Ammon's horn (tissue), 1 donor: ENCODE measurements around the gene SP8.
"Not testable (repeated sequence)": the region's sequence is repeated elsewhere in the genome, so short reads cannot be mapped to it uniquely, and the experiment has no call there.

Source experiments
- DNase-seq: peaks from one replicate; pipeline ENCODE4 v3.0.0-alpha.2; 2016; ENCODE audit warnings: low spot score

The SP8 gene

DNA sequence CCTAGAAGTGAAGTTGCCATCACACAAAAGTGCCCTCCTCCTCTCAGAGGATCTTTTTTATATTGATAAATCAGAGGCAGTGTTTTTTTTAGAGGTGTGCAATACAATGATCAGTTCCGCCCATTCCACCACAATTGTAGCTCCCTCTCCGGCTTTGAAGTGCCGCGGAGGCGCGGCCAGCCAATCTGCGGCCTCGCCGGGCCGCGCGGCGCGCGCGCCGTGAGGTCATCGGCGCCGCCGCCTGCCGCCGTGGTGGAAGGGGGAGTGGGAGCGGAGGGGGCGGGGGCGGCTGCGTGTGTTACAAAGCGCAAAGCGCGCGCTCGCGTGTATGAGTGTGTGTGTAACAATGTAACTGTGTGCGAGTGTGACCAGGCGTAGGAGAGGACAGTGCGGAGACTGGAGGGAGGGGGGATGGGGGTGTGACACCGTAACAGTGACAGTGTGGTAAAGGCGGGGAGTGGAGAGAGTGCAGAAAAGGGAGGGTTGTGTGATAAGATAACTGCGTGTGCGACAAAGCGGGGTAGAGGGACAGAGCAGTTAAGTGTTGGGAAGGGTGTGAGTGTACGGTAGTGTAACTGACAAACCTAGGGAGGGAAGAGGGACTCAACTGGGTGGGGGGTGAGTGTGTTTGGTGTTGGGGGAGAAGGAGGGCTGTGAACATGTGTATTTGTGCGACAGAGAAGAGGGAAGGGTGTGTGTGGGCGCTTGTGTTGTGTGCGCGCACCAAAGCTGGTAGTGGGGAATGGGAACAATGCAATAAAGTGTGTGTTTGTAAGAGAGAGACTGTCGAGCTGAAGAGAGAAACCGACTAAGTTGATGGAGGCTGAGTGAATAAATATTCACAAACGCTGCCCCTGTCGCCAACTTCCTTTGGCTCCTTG lies at the start of gene SP8:
Gene SP8 (minus strand): TSS at position 108 of the 881 bp plus-strand sequence. CDS start 88 bp downstream, at position 20.
- no peak for DNase-seq

GRCh38 chr7:20836424-20836823 lies 49.7 kb upstream of the SP8 start:
- not testable (repeated sequence) for DNase-seq

GRCh38 chr7:20835111-20835750 lies 48.5 kb upstream of the SP8 start:
- no peak for DNase-seq

DNA sequence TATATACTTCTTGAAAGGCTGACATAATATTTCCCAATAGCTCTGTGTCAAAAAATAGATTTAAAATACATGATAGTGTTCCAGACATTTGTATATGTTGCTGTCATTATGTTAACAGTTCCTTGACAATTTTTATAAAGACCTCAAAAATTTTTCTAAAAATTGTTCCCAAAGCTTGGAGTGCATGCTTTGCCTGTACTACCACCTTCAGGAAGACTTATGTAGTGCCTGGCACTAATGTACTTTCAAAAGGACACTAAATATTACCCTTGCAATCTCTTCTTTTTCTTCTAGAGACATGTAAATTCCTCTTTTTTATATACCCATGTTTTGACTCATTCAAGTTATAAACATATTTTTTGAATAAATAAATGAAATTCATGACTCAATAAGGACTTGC lies 48.0 kb upstream of the SP8 start:
- no peak for DNase-seq

DNA sequence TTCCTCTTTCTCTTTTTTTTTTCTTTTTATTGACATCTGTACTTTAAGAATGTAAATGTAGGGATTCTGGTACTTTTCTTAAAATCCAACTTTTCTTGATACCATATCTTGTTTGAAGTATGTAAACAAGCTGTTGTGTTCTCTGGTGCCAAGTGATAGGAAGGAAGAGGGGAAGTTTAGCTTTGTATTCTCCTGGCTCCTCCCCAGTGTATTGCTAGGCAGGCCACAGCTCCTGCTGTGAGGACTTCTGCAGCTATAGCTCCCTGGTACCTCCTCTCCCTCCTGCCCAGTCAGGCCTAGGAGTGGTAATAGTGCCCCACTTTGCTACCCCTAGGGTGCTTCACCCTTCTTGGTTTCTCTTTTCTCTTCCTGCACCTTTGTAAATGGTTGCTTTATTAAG lies 45.3 kb upstream of the SP8 start:
- no peak for DNase-seq

- DNase-seq = no peak
Measured at GRCh38 chr7:20831451-20831850, 44.8 kb upstream of the SP8 start.

GRCh38 chr7:20828947-20829346 lies 42.3 kb upstream of the SP8 start:
- DNase-seq = no peak

DNA sequence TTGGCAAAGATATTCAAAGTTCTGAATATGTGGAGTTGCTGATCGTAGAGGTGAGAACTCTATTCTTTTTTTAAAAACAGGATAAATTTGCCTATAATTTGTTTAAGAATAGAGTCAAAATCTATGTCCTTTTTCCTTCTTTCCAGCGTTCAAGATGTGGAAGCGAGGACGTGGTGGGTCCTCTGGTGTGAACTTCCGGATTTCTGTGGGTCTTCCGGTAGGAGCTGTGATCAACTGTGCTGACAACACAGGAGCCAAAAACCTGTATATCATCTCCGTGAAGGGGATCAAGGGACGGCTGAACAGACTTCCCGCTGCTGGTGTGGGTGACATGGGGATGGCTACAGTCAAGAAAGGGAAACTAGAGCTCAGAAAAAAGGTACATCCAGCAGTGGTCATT lies 40.5 kb upstream of the SP8 start:
- no peak for DNase-seq

DNA sequence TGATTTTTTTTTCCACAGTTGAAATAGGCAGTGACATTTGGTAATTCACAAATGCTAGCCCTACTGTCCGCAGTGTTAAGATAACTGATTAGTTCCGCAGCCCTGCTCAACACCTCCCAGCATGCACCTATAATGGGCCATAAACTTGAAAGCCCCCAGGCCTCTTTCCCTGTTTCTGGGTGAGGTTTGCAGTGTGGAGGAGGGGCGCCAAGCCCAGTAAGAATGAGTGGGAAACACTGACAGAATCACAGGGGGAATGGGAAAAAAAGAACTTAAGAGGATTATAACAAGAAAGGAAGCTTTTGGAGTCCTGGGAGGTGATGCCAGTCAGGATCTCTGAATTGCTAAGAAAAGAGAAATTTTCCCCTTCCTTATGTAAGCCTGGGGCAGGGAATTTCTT lies 39.6 kb upstream of the SP8 start:
- DNase-seq = no peak

DNA sequence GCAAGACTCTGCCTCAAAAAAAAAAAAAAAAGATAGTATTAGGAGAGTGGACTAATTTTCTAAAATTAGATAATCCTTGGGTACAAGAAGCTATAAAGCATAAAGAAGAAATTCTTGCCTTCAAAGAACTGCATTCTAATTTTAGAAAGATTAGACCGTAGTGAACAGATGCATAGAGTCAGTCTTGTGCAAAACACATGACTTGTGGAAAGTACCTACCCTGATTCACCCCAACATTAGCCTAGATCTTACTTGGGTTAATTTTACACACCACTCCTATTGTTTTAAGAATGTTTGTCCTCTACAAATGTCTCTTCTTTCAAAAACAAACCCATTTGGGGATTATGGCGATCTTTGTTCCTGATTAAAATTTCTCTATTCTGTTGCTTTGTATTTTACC lies 38.9 kb upstream of the SP8 start:
- no peak for DNase-seq

DNA sequence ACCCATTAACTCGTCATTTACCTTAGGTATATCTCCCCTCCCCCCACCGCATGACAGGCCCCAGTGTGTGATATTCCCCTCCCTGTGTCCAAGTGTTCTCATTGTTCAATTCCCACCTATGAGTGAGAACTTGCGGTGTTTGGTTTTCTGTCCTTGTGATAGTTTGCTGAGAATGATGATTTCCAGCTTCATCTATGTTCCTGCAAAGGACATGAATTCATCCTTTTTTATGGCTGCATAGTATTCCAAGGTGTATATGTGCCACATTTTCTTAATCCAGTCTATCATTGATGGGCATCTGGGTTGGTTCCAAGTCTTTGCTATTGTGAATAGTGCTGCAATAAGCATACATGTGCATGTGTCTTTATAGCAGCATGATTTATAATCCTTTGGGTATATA lies 34.7 kb upstream of the SP8 start:
- DNase-seq = not testable (repeated sequence)

- DNase-seq = no peak
Measured at GRCh38 chr7:20816372-20816959, 29.8 kb upstream of the SP8 start.

GRCh38 chr7:20804345-20804744 lies 17.7 kb upstream of the SP8 start:
- DNase-seq = no peak

DNA sequence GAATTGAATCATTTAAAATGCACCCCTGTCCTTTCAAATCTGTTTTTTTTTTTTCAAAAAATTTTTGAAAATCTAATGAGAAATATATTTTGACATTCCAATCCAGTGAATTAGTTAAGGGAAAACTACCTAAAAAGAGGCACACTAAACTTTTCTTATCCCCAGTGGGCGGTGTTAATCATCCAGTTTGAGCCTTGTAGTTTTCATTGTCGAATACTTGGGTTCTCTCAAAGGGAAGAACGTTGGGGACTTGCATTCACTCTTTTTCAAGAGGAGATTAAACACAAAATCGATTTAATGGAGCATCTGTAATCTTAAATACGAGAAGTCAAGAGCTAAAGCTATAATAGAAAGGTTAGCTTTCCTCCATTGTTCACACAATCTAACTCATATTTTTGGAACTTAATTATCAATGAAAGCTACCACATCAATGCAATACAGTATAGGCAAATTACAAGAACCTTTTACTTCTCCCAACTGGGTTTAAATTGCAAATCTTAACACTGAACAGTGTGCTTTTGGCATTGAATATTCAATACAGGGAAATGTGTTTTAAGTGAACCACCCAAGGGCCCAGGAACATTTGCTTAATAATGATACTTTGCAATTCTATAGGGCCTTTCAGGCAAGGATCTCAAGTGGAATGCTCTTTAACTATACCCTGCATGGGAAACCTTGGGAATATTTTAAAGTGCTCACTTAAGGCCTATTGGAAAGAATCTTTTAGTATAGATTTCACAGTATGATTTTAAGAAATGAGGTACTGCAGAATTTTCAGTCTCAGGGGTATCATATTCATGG lies 13.1 kb upstream of the SP8 start:
- DNase-seq = no peak

DNA sequence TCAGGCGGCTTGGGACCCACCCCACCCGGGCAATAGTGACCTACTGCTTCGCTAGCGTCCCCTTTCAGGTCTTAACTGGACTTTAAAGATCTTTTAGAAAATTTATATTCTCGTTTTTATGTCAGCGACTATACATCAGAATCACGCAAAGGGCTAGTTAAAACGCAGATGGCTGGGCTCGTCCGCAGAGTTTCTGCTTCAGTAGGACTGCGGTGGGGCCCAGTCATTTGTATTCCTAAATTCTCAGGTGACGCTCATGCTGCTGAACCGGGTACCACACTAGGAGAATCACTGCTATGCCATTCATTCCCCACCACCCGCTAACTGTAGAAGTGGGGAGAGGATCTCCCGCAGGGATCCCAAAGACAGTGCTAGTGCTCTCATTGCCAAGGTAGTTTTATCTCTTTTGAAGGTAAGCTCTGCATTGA lies 12.0 kb upstream of the SP8 start:
- no peak for DNase-seq

DNA sequence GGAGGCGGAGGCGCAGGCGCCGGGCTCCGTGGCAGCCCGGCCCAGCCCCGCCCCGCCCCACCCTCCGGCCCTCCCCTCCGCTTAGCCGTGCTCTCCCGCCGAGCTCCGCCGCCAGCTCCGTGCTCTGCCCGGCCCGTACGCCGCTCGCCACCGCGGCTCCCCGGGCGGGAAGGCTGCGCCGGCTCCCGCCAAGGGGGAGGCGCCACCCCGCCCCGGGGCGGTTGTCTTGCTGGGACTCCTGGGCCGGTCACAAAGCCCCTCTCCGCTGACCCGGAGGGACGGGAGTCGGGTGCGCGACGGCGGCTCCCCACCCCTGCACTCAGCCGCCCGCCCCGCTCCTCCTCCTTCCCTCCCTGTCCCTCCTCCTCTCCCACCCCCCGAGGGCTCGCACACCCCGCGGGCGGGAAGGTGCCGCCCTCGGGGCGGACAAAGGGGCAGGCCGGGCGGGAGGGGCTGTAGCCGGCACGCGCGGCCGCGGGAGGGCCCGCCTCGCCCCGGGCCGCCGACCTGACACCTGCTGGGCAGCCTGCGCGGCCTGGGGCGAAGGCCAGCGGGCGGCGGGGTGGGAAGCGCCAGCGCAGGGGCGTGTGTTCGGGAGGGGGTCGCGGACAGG lies 11.5 kb upstream of the SP8 start:
- no peak for DNase-seq

DNA sequence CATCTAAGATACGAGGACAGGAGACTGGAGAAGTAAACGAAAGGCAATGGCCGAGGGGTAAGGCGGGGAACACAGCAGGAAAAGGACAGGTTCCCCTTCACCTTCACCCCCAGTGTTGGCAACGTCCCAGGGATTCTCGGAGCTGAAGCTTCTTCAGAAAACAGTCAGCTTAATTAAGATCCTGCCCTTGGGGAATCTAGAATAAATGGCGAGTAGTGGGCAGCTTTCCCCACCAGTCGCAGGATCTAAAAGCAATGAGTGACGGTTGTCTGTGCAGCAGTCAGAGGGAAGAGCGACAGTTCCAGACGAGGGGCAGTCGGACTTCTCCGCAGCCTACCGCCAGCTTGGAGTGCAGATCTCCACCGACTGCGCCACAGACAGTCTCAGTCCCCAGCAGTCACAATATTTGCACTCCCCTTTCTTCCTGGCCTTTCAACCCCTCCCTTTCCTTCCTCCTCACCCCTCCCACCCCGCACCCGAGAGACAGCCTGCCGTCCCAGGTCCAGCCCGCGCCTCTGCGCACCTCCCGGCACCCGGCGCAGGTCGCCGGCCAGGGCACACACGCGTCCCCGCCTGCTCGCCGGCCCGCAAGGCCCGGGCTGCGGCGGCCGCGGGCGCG lies 10.9 kb upstream of the SP8 start:
- DNase-seq = no peak

GRCh38 chr7:20797042-20797461 lies 10.4 kb upstream of the SP8 start:
- DNase-seq = no peak

- no peak for DNase-seq
Measured at GRCh38 chr7:20796500-20796899, 9.8 kb upstream of the SP8 start.

DNA sequence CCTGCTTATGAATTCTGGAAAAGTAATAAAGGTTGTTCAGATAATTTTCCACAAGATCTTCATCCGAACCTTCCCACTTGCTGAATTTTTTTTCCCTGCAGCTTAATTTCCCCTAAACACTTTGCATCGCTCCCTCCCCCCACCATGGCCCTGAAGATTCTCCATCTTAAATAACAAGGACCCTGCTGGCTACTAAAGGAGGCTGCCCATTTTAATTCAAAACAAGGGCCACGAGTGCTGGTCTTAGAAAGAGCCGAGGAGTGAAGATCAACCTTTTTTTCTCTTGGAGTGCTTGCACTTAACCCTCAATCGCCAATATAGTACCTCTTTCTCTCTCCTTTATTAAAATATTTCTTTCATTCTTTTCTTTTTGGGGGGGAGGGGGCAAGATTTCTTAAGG lies 9.2 kb upstream of the SP8 start:
- DNase-seq = no peak

GRCh38 chr7:20795361-20795760 lies 8.7 kb upstream of the SP8 start:
- no peak for DNase-seq
